Measurements from ENCODE around the gene AIG1. TPM values are rescaled to one million over a fixed set of nuclear protein-coding genes. Genes with fewer than 3 reads are reported as not detected.

The AIG1 gene
- total RNA-seq, 1 experiment from 2014 or later, result 29.9 TPM

GRCh38 chr6:143218233-143218632 lies 157.5 kb downstream of the AIG1 start:
- no peak for DNase-seq (ENCODE audit: low read depth in 1 of 2, low spot score in 2 of 2)
- Histone ChIP-seq H3K9me3 (replicated peaks) (no peaks in the 10 kb centered on the region), H3K4me1 (replicated peaks) (no peaks in the 10 kb centered on the region), H3K4me3 (no peak overlapping the region), H3K27me3 (replicated peaks) (no peaks in the 10 kb centered on the region), H3K36me3 (no peaks in the 10 kb centered on the region; the same call in 1 of the 2 replicates), H3K27ac (no peak overlapping the region)

DNA sequence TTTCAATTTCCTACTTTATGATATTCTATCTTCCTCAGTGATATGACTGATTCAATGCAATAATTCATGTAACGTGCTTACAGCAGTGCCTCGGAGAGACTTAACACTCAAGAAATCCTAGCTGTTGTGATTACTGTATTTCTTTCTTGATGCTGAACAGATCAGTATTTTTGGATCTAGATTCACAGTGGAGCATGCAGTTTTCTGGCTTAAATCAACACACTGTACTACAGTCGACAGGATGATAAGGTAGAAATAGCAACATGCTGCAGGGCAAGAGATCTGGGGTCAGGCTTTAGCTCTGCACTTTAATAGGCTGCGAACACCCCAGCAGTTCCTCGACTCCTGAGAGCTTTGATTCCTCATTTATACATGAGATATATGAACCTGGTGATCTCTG lies 161.0 kb downstream of the AIG1 start:
- H3K9me3 ChIP-seq (replicated peaks), result no peaks in the 10 kb centered on the region
- H3K4me3 ChIP-seq, result no peak overlapping the region
- H3K4me1 ChIP-seq (replicated peaks), result no peaks in the 10 kb centered on the region
- H3K27ac ChIP-seq, result no peak overlapping the region
- no peaks in the 10 kb centered on the region for H3K27me3 ChIP-seq (replicated peaks)
- DNase-seq (ENCODE audit: low read depth in 1 of 2, low spot score in 2 of 2), result no peak
- H3K36me3 ChIP-seq, result no peaks in the 10 kb centered on the region; the same call in 1 of the 2 replicates

- no peak for DNase-seq (ENCODE audit: low read depth in 1 of 2, low spot score in 2 of 2)
- Histone ChIP-seq H3K36me3 (no peaks in the 10 kb centered on the region; the same call in 1 of the 2 replicates), H3K27me3 (replicated peaks) (no peaks in the 10 kb centered on the region), H3K4me1 (replicated peaks) (no peaks in the 10 kb centered on the region), H3K4me3 (no peak overlapping the region), H3K9me3 (replicated peaks) (no peaks in the 10 kb centered on the region), H3K27ac (no peak overlapping the region)
Observed at GRCh38 chr6:143222310-143222709, 161.6 kb downstream of the AIG1 start.

GRCh38 chr6:143222801-143223231 lies 162.1 kb downstream of the AIG1 start:
- no peaks in the 10 kb centered on the region; the same call in 1 of the 2 replicates for H3K36me3 ChIP-seq
- H3K27ac ChIP-seq, result no peak overlapping the region
- no peaks in the 10 kb centered on the region for H3K9me3 ChIP-seq (replicated peaks)
- no peaks in the 10 kb centered on the region for H3K27me3 ChIP-seq (replicated peaks)
- no peak for DNase-seq (ENCODE audit: low read depth in 1 of 2, low spot score in 2 of 2)
- H3K4me1 ChIP-seq (replicated peaks), result no peaks in the 10 kb centered on the region
- no peak overlapping the region for H3K4me3 ChIP-seq

GRCh38 chr6:143223895-143224294 lies 163.2 kb downstream of the AIG1 start:
- no peaks in the 10 kb centered on the region for H3K9me3 ChIP-seq (replicated peaks)
- no peaks in the 10 kb centered on the region; the same call in 1 of the 2 replicates for H3K36me3 ChIP-seq
- H3K27me3 ChIP-seq (replicated peaks), result no peaks in the 10 kb centered on the region
- H3K27ac ChIP-seq, result no peak overlapping the region
- no peak for DNase-seq (ENCODE audit: low read depth in 1 of 2, low spot score in 2 of 2)
- H3K4me3 ChIP-seq, result no peak overlapping the region
- no peaks in the 10 kb centered on the region for H3K4me1 ChIP-seq (replicated peaks)

- no peaks in the 10 kb centered on the region; the same call in 1 of the 2 replicates for H3K36me3 ChIP-seq
- no peaks in the 10 kb centered on the region for H3K9me3 ChIP-seq (replicated peaks)
- no peaks in the 10 kb centered on the region for H3K4me1 ChIP-seq (replicated peaks)
- no peaks in the 10 kb centered on the region for H3K27me3 ChIP-seq (replicated peaks)
- H3K27ac ChIP-seq, result no peak overlapping the region
- DNase-seq (ENCODE audit: low read depth in 1 of 2, low spot score in 2 of 2), result no peak
- H3K4me3 ChIP-seq, result no peak overlapping the region
Observed at GRCh38 chr6:143224516-143224915, 163.8 kb downstream of the AIG1 start.

GRCh38 chr6:143225929-143226328 lies 165.2 kb downstream of the AIG1 start:
- Histone ChIP-seq H3K9me3 (replicated peaks) (no peaks in the 10 kb centered on the region), H3K27ac (no peak overlapping the region), H3K36me3 (no peaks in the 10 kb centered on the region; the same call in 1 of the 2 replicates), H3K4me1 (replicated peaks) (no peaks in the 10 kb centered on the region), H3K4me3 (no peak overlapping the region), H3K27me3 (replicated peaks) (no peaks in the 10 kb centered on the region)
- DNase-seq (ENCODE audit: low read depth in 1 of 2, low spot score in 2 of 2), result no peak

GRCh38 chr6:143227675-143228074 lies 167.0 kb downstream of the AIG1 start:
- Histone ChIP-seq H3K4me3 (no peak overlapping the region), H3K9me3 (replicated peaks) (no peaks in the 10 kb centered on the region), H3K4me1 (replicated peaks) (no peaks in the 10 kb centered on the region), H3K36me3 (no peaks in the 10 kb centered on the region; the same call in 1 of the 2 replicates), H3K27ac (no peak overlapping the region), H3K27me3 (replicated peaks) (no peaks in the 10 kb centered on the region)
- no peak for DNase-seq (ENCODE audit: low read depth in 1 of 2, low spot score in 2 of 2)

DNA sequence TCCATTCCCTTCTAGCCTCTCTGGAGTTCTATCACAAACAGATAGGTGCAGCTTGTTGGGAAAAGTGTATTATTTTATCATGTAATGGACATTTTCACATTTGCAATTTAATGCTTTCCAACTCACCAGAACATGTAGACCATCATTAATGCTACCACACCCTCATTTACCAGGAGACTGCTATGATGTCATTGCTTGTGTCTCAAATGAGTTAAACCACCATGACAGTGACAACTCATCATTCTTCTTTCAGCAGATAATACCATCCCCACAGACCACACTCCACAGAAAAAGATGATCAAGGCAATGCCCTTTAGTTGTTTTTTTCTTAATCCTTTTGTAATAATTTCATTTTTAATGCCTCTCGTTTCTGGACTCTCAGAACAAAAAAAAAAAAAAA lies 168.7 kb downstream of the AIG1 start:
- no peaks in the 10 kb centered on the region for H3K9me3 ChIP-seq (replicated peaks)

DNA sequence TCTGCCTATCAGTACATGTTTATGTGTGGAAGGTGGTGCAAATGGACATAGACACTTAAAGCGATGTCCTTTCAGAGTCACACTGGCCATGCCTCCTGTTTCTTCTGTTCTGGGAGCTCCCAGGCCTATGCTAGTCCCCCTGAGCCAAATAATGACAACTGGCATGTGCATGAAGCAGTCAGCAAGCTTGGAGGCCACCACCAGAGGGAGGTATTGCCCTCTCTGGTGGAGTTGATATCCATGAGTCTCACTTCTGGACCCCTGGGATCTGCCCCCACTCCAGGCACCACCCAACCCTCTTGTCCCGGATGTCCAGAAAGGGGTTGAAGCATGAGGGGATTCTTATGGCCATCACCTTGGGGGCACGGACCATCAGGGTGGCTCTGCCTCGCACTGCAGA lies 172.2 kb downstream of the AIG1 start:
- DNase-seq (ENCODE audit: low read depth in 1 of 2, low spot score in 2 of 2), result peak; percentile 30 to 59

More for the DNA sequence above, 168.7 kb downstream of the AIG1 start:
- Histone ChIP-seq H3K36me3 (no peaks in the 10 kb centered on the region), H3K4me1 (replicated peaks) (no peaks in the 10 kb centered on the region), H3K27me3 (replicated peaks) (no peaks in the 10 kb centered on the region), H3K4me3 (no peak overlapping the region), H3K27ac (no peak overlapping the region)
- no peak for DNase-seq (ENCODE audit: low read depth in 1 of 2, low spot score in 2 of 2)

GRCh38 chr6:143233554-143234285 lies 173.0 kb downstream of the AIG1 start:
- Histone ChIP-seq H3K9me3 (replicated peaks) (no peaks in the 10 kb centered on the region), H3K27me3 (replicated peaks) (no peaks in the 10 kb centered on the region), H3K27ac (no peak overlapping the region), H3K36me3 (no peaks in the 10 kb centered on the region), H3K4me3 (no peak overlapping the region), H3K4me1 (replicated peaks) (no peaks in the 10 kb centered on the region)
- DNase-seq (ENCODE audit: low read depth in 1 of 2, low spot score in 2 of 2), result no peak

More for the DNA sequence above, 172.2 kb downstream of the AIG1 start:
- H3K4me1 ChIP-seq (replicated peaks), result no peaks in the 10 kb centered on the region
- no peaks in the 10 kb centered on the region for H3K27me3 ChIP-seq (replicated peaks)
- no peaks in the 10 kb centered on the region for H3K36me3 ChIP-seq
- no peak overlapping the region for H3K27ac ChIP-seq
- H3K9me3 ChIP-seq (replicated peaks), result no peaks in the 10 kb centered on the region
- H3K4me3 ChIP-seq, result no peak overlapping the region

GRCh38 chr6:143234734-143235133 lies 174.0 kb downstream of the AIG1 start:
- H3K27ac ChIP-seq, result no peak overlapping the region
- H3K9me3 ChIP-seq (replicated peaks), result no peaks in the 10 kb centered on the region
- no peak for DNase-seq (ENCODE audit: low read depth in 1 of 2, low spot score in 2 of 2)
- no peaks in the 10 kb centered on the region for H3K36me3 ChIP-seq
- H3K27me3 ChIP-seq (replicated peaks), result no peaks in the 10 kb centered on the region
- H3K4me1 ChIP-seq (replicated peaks), result no peaks in the 10 kb centered on the region
- H3K4me3 ChIP-seq, result no peak overlapping the region

- H3K4me1 ChIP-seq (replicated peaks), result no peaks in the 10 kb centered on the region
- no peaks in the 10 kb centered on the region for H3K36me3 ChIP-seq
- DNase-seq (ENCODE audit: low read depth in 1 of 2, low spot score in 2 of 2), result no peak
- H3K9me3 ChIP-seq (replicated peaks), result no peaks in the 10 kb centered on the region
- H3K27me3 ChIP-seq (replicated peaks), result no peaks in the 10 kb centered on the region
- H3K27ac ChIP-seq, result no peak overlapping the region
- no peak overlapping the region for H3K4me3 ChIP-seq
Observed at GRCh38 chr6:143236151-143236798, 175.6 kb downstream of the AIG1 start.

GRCh38 chr6:143238306-143238705 lies 177.6 kb downstream of the AIG1 start:
- no peaks in the 10 kb centered on the region for H3K36me3 ChIP-seq
- no peak overlapping the region for H3K4me3 ChIP-seq
- DNase-seq (ENCODE audit: low read depth in 1 of 2, low spot score in 2 of 2), result no peak
- H3K4me1 ChIP-seq (replicated peaks), result no peaks in the 10 kb centered on the region
- H3K9me3 ChIP-seq (replicated peaks), result no peaks in the 10 kb centered on the region
- no peaks in the 10 kb centered on the region for H3K27me3 ChIP-seq (replicated peaks)
- H3K27ac ChIP-seq, result no peak overlapping the region

Measured in SJSA1 (cell line).